GM19238 (cell line): ENCODE results near the gene DNMT3L.
"Not testable (repeated sequence)": the region's sequence is repeated elsewhere in the genome, so short reads cannot be mapped to it uniquely, and the experiment has no call there.

Source experiments
- DNase-seq: peaks from one replicate; pipeline ENCODE4 v3.0.0; 2011; ENCODE audit warnings: low spot score; ENCODE audit not compliant: insufficient read length

DNMT3L gene

GRCh38 chr21:44249204-44250037 is 12.3 kb downstream of the DNMT3L start:
- DNase-seq: not testable (repeated sequence)

- not testable (repeated sequence) for DNase-seq
Measured at GRCh38 chr21:44247904-44248303, 13.8 kb downstream of the DNMT3L start.

- DNase-seq: not testable (repeated sequence)
Measured at GRCh38 chr21:44243980-44244379, 17.7 kb downstream of the DNMT3L start.

GRCh38 chr21:44241281-44241680 is 20.4 kb downstream of the DNMT3L start:
- not testable (repeated sequence) for DNase-seq

DNA sequence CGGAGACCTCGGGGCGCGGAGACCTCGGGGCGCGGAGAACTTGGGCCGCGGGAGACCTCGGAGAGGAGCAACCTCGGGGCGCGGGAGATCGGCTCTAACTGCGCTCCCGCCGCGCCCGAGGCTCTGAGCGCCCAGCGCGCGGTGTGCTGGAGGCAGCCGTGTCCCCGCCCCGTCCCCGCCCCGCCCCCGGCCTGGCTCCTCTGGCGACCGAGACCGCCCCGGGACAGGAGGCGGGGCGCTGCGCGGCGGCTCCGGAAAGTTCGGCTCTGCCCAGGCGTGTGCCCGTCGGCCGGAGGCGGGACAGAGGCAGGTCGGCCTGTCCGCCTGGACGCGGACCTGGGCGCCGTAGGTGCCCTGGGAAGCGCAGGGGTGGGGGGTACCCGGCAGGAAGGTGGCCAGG is 20.9 kb downstream of the DNMT3L start, which contains the start of gene ICOSLG:
TSS of gene ICOSLG (minus strand) at position 102 of the 400 bp plus-strand sequence. CDS start 126 bp downstream, outside the sequence.
- DNase-seq: not testable (repeated sequence)

- DNase-seq: not testable (repeated sequence)
Measured at GRCh38 chr21:44240353-44240752, 21.3 kb downstream of the DNMT3L start.

DNA sequence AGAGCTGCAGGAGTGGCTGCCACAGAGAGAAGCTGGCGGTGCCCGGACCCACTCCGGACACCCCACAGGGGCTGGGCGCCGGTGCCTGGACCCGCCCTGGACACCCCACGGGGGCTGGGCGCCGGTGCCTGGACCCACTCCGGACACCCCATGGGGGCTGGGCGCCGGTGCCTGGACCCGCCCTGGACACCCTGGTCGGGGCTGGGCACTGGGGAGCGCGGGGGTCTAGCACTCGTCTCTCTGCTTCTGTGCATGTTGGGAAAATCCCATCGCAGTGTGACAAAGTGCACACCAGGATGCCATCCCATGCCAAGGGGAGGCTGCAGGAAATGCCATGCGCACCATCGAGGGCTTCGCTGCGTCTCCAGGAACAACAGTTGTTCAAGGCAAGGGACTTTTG is 32.1 kb downstream of the DNMT3L start:
- not testable (repeated sequence) for DNase-seq

- not testable (repeated sequence) for DNase-seq
Measured at GRCh38 chr21:44228109-44228508, 33.6 kb downstream of the DNMT3L start.

DNA sequence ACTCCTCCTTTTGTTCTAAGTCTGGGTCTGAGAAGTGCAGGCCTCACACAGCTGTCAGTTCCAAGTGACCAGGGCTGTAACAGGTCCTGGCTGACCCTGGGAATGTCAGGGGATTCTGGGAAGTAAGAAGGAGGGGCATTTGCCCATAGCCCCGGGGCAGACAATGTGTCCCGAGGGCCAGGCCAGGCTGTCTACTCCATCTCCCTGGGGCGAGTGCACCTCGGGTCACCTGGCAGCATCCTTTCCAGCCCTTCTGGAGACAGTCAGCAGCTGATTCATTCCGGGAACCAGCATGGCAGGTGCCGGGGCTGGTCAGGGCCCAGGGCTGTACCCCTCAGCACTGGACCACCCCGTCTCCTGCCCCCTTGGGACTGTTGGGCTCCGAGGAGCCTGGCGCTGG is 34.1 kb downstream of the DNMT3L start:
- DNase-seq: not testable (repeated sequence)

DNA sequence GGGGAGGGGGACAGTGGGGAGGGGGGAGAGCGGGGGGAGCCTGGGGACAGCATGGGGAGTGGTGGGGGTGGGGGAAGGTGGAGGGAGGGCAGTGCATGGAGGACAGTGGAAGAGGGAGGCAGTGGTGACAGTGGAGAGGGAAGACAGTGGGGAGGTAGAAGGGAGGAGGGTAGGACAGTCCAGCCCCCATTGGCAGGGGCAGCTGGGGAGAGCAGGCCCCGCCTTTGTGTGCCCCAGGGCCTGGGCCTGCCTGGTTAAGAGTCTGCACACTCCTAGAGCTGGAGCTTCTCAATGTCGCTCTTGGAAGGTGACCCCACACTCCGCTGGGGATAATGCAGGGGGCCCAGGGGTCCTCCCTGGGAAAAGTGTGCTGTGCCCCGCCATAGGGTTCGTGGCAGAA is 36.1 kb downstream of the DNMT3L start:
- not testable (repeated sequence) for DNase-seq

DNA sequence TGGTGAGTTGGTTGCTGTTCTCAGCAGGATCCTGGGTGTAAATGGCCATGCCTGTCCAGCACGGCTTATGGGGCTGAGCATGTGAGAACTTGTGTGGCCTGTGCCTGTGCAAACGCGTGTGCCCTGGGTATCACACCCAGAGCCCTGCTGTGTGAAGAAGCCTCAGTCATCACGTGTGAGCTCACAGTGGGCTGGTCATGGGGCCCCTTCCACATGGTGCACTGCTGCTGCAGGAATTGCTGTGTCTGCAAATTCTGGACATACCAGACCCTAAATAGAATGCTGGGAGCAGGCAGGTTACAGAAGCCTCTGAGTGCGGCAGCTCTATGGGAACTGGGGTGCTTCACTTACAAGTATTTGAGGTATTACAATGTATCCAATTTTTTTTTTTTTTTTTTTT is 38.4 kb downstream of the DNMT3L start:
- not testable (repeated sequence) for DNase-seq

GRCh38 chr21:44220674-44221073 is 41.0 kb downstream of the DNMT3L start:
- not testable (repeated sequence) for DNase-seq

DNA sequence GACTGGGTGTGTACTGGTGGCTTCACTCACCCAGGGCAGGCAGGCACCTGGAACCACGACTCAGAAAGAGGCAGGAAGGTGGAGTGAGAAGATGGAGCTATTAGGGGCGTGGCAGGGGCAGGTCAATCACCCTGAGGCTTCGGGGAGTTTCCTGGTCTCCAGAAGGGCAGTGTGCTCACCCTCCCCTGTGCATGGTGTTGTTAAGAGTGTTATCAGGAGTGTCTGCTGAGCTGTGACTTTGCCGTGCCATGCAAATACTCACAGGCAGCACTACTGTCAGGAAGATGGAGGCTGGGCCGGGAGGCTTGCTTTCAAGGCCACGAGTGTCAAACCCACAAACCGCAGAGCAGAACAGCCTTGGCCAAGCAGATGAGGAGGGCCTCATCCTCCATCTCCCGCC is 43.2 kb downstream of the DNMT3L start:
- DNase-seq: not testable (repeated sequence)

GRCh38 chr21:44211978-44212377 is 49.7 kb downstream of the DNMT3L start:
- not testable (repeated sequence) for DNase-seq

DNA sequence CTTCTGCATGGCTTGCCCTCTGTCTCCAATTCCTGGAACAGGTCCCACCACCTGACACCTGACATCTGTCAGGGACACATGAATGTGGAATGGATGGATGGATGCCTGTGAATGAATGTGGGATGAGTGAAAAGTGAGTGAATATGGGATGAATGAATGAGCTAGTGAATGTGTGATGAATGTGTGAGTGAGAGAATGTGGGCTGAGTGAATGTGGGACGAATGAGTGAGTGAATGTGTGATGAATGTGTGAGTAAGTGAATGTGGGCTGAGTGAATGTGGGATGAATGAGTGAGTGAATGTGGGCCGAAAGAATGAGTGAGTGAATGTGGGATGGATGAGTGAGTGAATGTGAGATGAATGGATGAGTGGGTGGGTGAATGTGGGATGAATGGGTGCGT is 50.1 kb downstream of the DNMT3L start:
- DNase-seq: not testable (repeated sequence)

DNA sequence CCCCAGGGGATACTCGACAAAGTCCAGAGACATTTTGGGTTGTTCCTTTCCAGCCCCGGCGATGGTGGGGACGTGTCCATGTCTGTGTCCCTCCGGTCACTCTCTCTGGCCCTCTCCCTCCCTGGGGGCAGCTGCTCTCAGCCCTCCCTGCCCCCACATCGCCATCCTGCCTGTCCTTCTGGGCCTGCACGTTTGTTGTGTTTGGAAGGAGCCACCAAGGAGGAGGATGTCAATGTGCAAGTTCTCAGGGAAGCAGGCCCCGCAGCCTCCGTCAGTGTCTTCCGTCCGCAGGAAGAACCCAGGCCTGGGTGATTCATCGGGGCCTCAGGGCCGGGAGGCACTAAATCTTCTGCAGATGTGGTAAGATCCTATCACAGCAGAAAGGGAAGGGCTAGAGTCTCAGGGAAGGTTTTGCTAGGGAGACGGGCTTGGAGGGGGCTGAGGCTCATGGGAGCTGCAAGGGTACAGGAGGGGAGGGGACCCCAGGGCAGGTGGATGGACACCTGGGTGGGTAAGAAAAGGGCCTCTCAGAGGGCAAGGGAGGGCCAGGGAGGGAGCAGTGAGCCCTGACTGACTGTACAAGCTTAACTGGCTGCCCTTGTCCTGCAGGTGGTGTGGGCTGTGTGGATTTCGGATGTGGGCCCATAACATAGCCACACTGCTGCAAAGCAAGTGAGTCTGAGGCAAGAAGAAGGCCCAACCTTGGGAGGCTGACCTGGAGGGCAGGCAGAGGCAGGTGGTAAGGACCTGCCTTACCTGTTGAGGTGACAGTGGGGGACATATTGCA is 53.6 kb downstream of the DNMT3L start:
- not testable (repeated sequence) for DNase-seq

DNA sequence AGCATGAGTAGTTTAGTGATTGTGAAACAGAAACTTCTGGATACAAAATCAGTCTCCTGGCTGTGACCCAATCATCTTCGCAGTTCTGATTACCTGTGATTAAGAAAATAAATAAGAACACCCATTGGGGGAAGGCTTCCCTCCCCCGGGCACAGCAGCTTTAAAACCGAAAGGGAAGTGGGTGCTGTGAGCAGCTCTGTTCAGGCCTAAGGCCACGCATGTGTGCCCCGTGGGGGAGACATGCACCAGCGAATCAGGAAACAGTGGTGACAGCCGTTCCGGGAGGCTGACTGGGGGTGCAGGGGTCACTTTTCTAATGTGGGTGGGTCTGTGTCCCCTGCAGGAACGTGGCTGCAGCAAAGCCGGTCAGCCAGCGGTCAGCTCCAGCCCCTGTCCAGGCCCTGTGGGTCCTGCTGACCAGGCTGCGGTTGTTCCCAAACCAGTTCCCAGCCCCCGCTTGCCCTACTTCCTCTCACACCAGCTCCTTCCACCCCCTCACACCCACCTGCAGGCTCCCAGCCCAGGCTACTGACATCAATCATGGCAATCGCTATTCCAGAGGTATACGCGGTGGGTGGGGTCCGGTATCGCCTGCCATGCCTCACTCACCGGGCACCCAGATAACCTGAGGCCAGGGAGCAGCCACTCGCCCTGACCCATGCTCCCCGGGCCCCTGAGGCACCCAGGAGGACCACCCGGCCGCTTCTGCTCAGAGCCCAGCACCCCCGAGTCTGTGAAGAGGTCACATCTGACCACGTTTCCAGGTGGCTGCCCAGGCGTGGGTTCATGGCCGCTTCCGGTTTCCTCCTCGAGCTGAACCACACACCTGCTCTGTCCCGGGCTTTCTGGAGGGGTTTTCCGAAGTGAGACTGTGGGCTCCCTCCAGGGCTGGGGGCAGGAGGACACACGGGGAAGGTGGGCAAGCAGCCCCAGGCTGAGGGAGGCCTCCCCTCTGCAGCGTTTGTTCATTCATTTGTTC is 54.7 kb downstream of the DNMT3L start:
- not testable (repeated sequence) for DNase-seq

DNA sequence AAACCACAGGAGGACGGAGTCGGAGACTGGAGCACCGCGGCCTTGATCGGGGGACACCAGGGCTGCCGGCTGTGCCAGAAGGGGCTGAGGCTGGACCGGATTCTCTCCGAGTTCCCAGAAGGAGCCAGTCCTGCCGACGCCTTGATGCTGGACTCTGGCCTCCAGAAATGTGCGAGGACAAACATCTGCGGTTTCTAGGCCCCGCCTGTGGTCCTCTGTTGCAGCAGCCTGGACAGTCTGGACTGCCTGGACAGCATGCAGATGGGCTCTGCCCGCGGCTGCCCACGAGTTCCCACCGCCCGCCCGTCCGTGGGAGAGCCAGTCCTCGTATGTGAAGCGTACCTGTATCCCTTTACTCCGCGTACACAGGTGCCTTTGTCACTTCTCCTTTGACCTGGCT is 55.5 kb downstream of the DNMT3L start:
- not testable (repeated sequence) for DNase-seq

GRCh38 chr21:44202590-44203299 is 59.0 kb downstream of the DNMT3L start:
- DNase-seq: not testable (repeated sequence)

- not testable (repeated sequence) for DNase-seq
Measured at GRCh38 chr21:44199997-44200396, 61.7 kb downstream of the DNMT3L start.
